SU-DHL-6 (cell line): ENCODE results near the gene PPP6R2.
"Not testable (repeated sequence)": the region's sequence is repeated elsewhere in the genome, so short reads cannot be mapped to it uniquely, and the experiment has no call there.

Experiments
- H2AFZ ChIP-seq: fragments of 200-600 bp; sonication (generic); 2 replicates; pipeline ENCODE4 v1.6.1; 2014; ENCODE audit warnings: low read depth, mild to moderate bottlenecking, moderate library complexity, mixed read lengths, antibody characterized with exemption, low read length; ENCODE audit not compliant: severe bottlenecking
- H3F3A ChIP-seq: fragments of 200-600 bp; shearing (Covaris generic); 2 replicates; pipeline ENCODE4 v1.6.0; 2016; ENCODE audit warnings: antibody characterized with exemption, mild to moderate bottlenecking; ENCODE audit not compliant: insufficient read depth
- H3K27ac ChIP-seq: fragments of 200-600 bp; sonication (generic); 2 replicates; pipeline ENCODE4 v1.5.1; 2016; ENCODE audit warnings: low read depth, mild to moderate bottlenecking, low read length, moderate library complexity, mixed read lengths
- H3K27me3 ChIP-seq: fragments of 200-600 bp; sonication (generic), shearing (Covaris generic); 2 replicates; pipeline ENCODE4 v1.6.0; 2014; ENCODE audit warnings: mild to moderate bottlenecking, low read length
- H3K36me3 ChIP-seq: fragments of 200-600 bp; sonication (generic); 2 replicates; pipeline ENCODE4 v1.6.1; 2014; ENCODE audit warnings: mild to moderate bottlenecking, low read length, mixed read lengths
- H3K4me2 ChIP-seq: fragments of 300-600, 200-600 bp; shearing (Covaris generic), sonication (generic); 2 replicates; pipeline ENCODE4 v1.6.0; 2014; ENCODE audit warnings: low read length, low read depth, mild to moderate bottlenecking; ENCODE audit not compliant: poor library complexity, severe bottlenecking
- H3K4me3 ChIP-seq: fragments of 200-600 bp; sonication (generic); 2 replicates; pipeline ENCODE4 v1.5.1; 2014; ENCODE audit warnings: antibody characterized with exemption, low read length, mild to moderate bottlenecking, mixed read lengths; ENCODE audit not compliant: insufficient read depth, poor library complexity, severe bottlenecking
- H3K79me2 ChIP-seq: fragments of 200-600 bp; sonication (generic); 2 replicates; pipeline ENCODE4 v1.6.1; 2014; ENCODE audit warnings: mild to moderate bottlenecking, low read length, moderate library complexity; ENCODE audit not compliant: insufficient read depth
- H3K9ac ChIP-seq: fragments of 200-600 bp; sonication (generic); 2 replicates; pipeline ENCODE4 v1.7.0; 2014; ENCODE audit warnings: mild to moderate bottlenecking, low read length
- H3K9me2 ChIP-seq: fragments of 200-600 bp; sonication (generic); replicated peaks from 2 replicates; pipeline ENCODE4 v1.6.1; 2014; ENCODE audit warnings: low read length; ENCODE audit not compliant: insufficient read depth
- H3K9me3 ChIP-seq: fragments of 200-600 bp; sonication (generic); 2 replicates; pipeline ENCODE4 v1.6.1; 2014; ENCODE audit warnings: low read length, mixed read lengths; ENCODE audit not compliant: insufficient read depth
- H4K20me1 ChIP-seq: fragments of 200-600 bp; sonication (generic); 2 replicates; pipeline ENCODE4 v1.6.1; 2014; ENCODE audit warnings: low read depth, mild to moderate bottlenecking, antibody characterized with exemption, low read length, moderate library complexity, mixed read lengths
- CTCF ChIP-seq: fragments of 200-600 bp; sonication (generic); IDR thresholded peaks from one replicate; pipeline ENCODE4 v1.5.1; 2017; ENCODE audit warnings: antibody characterized with exemption, mild to moderate bottlenecking, low read length, moderate library complexity; ENCODE audit not compliant: insufficient read depth, poor library complexity, severe bottlenecking
- EZH2phosphoT487 ChIP-seq: fragments of 200-600 bp; sonication (generic), shearing (Covaris generic); conservative IDR thresholded peaks from 2 replicates; pipeline ENCODE4 v1.6.1; 2018; ENCODE audit warnings: mild to moderate bottlenecking, antibody characterized with exemption, low read length, moderate library complexity, mixed read lengths

PPP6R2 gene

GRCh38 chr22:50432131-50432876 is 89.2 kb downstream of the PPP6R2 start:
- Histone ChIP-seq H4K20me1 (no peaks in the 10 kb centered on the region), H3K9me2 (no peaks in the 10 kb centered on the region), H3K4me3 (no peak overlapping the region), H2AFZ (no peak overlapping the region), H3K79me2 (no peaks in the 10 kb centered on the region), H3F3A (no peaks in the 10 kb centered on the region), H3K27ac (no peak overlapping the region), H3K9me3 (no peaks in the 10 kb centered on the region), H3K36me3 (peaks cover 12% of the 10 kb centered on the region; the same call in 1 of the 2 replicates), H3K4me2 (no peak overlapping the region), H3K27me3 (no peaks in the 10 kb centered on the region), H3K9ac (no peak overlapping the region)
- TF ChIP-seq EZH2phosphoT487 = no peak
- no peak for TF ChIP-seq CTCF

- not testable (repeated sequence) for H3K27me3 ChIP-seq, H3K4me3 ChIP-seq, H3K79me2 ChIP-seq, H2AFZ ChIP-seq, H3F3A ChIP-seq, H3K9ac ChIP-seq, H4K20me1 ChIP-seq, H3K9me2 ChIP-seq, H3K27ac ChIP-seq, H3K9me3 ChIP-seq, H3K4me2 ChIP-seq
- H3K36me3 ChIP-seq = peaks cover 11% of the 10 kb centered on the region; the same call in 1 of the 2 replicates
These were observed 89.9 kb downstream of the PPP6R2 start for GRCh38 chr22:50432877-50433510.

- Histone ChIP-seq H3K36me3 (no peaks in the 10 kb centered on the region), H3K4me2 (no peak overlapping the region), H3K9me3 (no peaks in the 10 kb centered on the region), H3K27ac (no peak overlapping the region), H3K27me3 (no peaks in the 10 kb centered on the region), H2AFZ (no peak overlapping the region), H4K20me1 (no peaks in the 10 kb centered on the region), H3K4me3 (no peak overlapping the region), H3K79me2 (no peaks in the 10 kb centered on the region), H3K9ac (no peak overlapping the region), H3F3A (no peaks in the 10 kb centered on the region), H3K9me2 (no peaks in the 10 kb centered on the region)
- no peak for TF ChIP-seq EZH2phosphoT487
- no peak for TF ChIP-seq CTCF
These were observed 91.7 kb downstream of the PPP6R2 start for GRCh38 chr22:50434849-50435248.

GRCh38 chr22:50435291-50436014 is 92.3 kb downstream of the PPP6R2 start:
- Histone ChIP-seq H3K4me3 (no peak overlapping the region), H3K27me3 (no peaks in the 10 kb centered on the region), H3K9me2 (no peaks in the 10 kb centered on the region), H3K9ac (no peak overlapping the region), H3K9me3 (no peaks in the 10 kb centered on the region), H4K20me1 (no peaks in the 10 kb centered on the region), H3K4me2 (no peak overlapping the region), H2AFZ (no peak overlapping the region), H3K27ac (no peak overlapping the region), H3K79me2 (no peaks in the 10 kb centered on the region), H3K36me3 (no peaks in the 10 kb centered on the region), H3F3A (no peaks in the 10 kb centered on the region)
- TF ChIP-seq CTCF (no peak), EZH2phosphoT487 (no peak)
